GM18870 (cell line): ENCODE measurements around the gene TACC2.

Source experiments
- ATAC-seq: cut with Tn5 transposase; IDR thresholded peaks from one replicate; pipeline ENCODE4 v1.9.1; 2021; ENCODE audit warnings: moderate library complexity; ENCODE audit not compliant: unreplicated experiment

The TACC2 gene

DNA sequence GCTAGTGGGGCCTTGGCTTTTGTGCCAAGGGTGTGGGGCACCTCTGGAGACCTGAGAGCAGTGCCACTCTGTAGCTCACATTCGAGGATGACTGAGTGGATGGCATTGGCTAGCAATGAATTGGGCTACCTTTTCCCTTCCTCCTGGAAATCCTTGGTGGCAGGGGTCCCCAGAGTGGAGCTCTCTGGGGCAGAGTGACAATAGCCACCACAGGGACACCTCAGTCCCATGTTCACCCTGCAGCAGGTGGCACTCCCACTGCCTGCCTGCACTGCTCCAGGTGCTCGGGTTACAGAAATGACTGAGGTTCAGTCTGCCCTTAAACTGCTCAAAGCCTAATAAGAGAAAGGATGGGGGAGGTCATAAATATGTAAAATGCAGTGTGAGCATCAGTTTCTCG is 300.0 kb downstream of the TACC2 start:
- ATAC-seq: no peak

DNA sequence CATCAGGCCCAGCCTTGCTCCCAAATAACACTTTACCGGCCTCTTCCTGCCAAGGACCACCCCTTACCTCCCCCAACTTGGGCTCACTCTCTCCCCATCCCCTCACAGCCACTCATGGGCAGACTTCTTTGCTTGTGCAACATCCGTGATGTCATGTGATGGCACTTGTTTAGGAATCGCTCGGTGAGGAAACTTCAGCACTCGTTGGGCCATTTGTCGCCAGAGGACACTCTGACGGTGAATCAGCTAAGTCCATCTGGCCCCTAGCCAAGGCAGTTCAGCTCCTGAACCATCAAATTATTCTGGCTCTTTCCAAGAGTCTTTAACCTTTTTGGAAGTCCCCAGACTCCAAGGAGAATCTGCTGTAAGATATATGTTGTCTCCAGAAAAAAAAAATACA is 301.4 kb downstream of the TACC2 start:
- ATAC-seq: no peak

DNA sequence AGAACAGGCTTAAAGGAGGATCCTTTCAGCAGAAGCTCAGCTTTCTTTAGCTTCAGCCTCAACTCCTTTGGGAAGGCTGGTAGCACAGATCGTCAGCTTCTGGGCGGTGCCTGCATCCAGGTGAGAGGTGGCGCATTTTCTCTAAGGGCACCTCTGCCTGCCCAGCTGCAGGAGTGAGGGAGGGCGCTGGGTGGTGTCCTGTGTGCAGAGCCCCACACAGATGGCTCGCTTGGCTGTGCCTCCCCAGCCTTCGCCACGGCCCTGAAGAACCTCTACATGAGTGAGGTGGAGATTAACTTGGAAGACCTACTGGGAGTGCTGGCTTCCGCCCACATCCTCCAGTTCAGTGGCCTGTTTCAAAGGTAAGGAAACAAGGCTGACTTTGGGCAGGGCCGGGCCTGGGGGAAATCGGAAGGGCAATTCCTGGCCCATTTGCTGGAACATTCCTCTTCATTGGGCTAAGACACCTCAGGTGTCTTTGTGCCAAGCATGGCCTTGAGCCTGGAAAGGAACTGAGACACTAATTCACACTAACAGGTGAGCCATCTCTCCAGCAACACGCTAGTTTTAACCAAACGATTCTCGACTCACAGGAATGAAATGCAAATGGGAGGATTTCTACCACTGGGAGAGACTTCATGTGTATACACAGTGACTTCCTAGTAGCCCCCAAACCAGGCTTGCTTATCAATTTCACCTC is 302.0 kb downstream of the TACC2 start:
- no peak for ATAC-seq

DNA sequence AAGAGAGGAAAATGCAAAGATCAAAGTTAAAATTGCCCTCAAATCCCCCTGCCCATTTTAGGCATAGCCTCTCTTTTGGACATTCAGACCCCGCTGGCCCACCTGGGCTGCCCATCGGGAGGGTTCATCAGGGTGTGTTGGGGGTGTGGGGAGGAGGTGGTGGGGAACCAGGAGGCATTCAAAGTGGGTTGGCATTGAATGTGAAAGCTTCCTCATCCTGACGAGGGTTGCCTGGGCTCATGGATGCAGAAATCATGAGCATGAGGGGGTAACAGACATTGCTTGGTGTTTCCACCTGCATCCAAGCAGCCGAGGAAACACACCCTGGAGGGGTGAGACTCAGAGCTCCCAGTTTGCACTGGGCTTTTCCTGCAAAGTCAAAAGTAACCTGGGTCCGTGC is 302.8 kb downstream of the TACC2 start:
- no peak for ATAC-seq

DNA sequence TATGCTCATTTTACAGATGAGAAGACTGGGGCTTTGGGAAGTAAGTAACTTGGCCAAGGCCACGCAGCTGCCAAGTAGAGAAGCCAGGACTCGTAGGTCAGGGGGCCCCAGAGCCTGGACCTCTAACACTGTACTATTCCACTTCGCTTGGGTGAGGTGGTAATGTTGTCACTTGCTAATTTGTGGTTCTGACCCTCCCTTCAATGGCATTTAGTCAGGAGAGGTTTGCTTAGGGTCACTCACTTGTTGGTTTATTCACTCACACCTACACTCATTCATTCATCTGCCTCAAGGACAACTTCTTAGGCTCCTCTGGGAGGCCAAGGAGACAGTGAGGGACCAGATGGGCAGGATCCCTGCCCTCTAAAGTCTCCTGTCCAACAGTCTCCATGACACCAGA is 303.4 kb downstream of the TACC2 start:
- no peak for ATAC-seq

DNA sequence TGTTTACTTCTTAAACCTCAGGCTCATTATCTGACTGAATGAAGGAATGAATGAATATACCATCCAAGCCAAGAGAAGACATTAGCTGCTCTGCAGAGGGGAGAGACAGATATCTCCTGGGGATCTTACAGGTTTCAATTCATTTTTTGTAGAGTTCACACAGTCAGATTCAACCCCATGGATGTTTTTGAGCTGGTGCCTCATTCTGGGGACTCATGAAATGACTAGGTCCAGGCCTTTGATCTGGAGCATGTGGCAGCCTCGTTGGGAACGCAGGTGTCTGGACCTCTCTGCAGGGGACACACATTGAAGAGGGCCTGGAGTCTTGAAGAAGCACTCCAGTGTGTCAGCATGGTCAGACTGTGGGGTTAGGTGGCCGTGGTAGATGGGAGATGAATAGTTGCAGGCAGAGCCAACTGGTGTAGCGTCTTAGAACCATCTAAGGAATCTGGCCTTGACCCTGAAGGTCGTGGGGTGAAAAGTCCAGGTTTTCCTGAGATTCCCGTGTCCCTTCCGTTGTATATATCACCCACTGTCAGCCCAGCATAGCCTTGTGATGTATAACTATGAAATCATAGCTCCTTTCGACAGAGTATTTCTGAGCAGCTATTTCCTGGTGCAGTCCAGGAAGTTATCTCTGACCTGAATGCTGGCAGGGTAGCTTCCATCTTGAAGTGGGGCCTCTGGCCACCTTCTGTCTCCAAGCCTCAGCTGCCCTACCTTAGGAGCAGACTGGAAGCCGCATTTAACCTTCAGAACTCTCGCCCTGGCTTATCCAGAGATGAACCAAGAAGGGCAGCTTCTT is 304.4 kb downstream of the TACC2 start:
- no peak for ATAC-seq

DNA sequence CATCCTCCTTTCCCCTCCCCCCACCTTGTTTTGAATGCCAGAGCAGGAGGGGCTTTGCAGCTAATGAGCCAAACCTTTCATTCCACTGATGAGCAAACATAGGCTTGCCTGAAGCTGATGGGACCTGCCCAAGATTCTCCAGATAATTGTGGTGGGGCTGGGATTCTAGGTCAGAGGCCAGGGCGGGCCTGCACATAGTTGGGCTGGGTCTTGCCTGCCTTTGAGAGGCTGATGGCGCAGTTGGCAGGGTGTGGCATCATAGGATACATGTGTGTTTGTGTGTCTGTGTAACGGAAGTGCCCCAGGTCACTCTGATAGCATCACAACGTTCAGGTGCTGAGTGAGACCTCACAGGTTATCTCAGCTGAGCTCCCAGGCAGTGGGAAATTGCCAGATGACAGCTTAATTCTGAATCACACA is 305.0 kb downstream of the TACC2 start:
- ATAC-seq: no peak

DNA sequence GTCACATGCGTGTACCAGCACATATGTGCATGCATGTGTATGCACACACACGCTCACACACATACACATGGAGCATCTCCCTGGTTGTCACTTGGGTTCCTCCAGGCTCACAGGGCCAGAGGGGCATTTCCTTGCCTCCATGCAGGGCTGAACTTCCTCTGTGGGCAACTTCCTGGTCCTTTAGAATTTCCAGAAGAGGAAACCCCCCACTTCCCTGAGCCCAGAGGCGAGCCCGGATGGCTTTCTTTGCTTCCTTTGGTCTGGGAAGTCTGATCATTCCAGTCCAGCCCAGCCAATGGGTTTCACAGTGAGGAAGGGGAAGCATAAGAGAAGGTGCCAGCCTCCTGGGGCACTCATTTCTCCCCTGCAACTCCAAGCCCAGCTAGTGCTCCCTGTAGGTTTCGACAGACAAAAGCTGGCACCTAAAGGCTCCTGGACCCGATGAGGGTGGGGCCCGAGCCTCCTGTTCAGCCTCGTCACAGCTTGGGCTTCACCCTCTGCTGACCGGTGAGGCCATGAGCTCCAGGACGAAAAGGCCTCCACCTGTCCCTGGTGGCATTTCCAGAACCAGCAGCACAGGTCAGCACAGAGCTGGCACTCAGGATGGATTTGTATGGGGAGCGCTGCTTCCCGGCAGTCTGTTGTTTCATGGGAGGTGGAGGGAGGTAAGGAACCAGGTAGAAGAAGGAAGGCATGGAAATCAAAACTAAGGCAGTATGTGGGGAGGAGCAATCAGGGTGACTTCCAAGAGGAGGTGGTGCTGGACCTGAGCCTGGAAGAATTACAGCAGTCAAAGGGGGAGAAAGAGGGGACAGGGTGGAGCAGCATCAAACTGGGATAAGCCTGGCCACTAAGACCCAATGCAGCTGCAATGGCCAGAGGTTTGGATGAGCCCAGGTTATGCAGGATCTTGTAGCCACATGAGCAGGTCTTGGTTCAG is 305.8 kb downstream of the TACC2 start:
- no peak for ATAC-seq

DNA sequence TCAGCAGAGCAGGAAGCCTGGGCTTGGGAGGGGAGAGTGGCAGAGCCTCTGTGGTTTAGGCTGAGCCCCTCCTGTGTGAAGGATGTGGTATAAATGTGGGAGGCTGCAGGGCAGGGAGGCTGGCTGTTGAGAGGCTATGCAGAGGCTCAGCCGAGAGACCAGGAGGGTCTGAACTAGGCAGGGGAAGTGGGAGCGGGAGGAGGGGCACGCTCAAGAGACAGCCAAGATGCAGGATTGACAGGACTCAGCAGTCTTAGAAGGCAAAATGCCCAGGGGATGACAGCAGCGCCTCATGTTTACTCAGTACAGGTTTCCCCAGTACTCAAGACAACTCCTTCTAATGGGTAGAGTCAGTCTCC is 306.5 kb downstream of the TACC2 start:
- no peak for ATAC-seq

DNA sequence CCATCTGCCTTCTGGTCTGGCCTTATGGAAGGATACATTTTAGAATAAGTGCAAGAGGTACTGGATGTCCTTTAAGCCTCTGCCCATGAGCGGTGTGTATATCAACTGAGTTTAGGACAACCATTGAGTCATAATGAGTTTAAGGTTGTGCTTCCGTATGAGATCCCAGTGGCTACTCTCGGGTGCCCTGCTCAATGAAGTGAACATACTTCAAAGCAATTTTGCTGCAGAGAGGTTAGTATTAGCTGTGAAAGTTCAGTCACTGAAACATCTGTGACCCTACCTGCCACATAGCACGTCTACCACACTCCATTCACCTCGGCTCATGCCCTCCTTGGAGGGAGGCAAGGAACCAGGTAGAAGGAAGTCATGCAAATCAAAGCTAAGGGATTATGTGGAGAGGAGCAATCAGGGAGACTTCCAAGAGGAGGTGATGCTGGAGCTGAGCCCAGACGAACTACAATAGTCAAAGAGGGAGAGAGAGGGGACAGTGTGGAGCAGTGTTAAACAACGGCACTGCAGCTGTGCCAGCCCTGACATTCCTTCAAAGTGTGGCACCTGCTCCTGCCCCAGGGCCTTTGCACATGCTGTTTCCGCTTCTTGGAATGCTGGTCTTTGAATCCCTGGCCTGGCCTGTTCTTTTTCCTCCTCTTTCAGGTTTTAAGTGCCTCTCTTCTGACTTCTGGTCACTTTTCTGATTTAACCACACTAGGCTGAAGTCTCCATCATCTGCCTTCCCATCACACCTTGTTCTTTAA is 307.6 kb downstream of the TACC2 start:
- no peak for ATAC-seq

DNA sequence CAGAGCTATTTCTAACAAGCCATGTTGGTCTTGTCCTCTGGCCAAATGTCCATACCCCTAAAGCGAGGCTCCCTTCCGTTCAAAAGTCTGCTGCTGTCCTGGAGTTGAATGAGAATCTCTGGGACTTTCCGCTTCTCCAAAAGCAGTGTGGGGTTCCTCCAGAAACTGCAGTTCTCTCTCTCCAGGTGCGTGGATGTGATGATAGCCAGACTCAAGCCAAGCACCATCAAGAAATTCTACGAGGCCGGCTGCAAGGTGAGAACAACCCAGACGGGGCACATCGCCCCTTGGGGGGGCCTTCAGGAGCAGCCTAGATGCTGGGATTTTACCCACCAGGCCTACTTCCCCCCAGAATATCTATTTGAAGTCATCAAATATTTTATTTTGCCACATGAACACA is 308.6 kb downstream of the TACC2 start:
- no peak for ATAC-seq

DNA sequence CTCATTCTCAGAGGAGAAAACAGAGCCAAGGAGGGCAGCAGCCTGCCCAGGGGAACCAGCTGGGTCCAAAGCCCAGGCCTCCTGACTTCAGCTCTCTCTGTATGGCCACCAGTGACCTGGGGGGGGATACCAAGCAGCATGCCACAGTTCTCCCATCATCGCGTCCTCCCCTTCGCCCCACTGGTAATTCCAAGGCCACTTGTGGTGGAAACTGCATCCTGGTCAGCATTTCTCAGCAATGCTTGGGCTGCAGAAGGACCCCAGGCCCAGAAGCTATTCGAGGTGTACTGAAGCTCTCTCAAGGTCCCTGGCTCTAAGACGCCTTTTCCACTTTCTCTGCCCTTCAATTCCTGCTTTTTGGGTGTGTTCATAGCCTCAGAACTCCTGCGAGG is 309.2 kb downstream of the TACC2 start:
- no peak for ATAC-seq

DNA sequence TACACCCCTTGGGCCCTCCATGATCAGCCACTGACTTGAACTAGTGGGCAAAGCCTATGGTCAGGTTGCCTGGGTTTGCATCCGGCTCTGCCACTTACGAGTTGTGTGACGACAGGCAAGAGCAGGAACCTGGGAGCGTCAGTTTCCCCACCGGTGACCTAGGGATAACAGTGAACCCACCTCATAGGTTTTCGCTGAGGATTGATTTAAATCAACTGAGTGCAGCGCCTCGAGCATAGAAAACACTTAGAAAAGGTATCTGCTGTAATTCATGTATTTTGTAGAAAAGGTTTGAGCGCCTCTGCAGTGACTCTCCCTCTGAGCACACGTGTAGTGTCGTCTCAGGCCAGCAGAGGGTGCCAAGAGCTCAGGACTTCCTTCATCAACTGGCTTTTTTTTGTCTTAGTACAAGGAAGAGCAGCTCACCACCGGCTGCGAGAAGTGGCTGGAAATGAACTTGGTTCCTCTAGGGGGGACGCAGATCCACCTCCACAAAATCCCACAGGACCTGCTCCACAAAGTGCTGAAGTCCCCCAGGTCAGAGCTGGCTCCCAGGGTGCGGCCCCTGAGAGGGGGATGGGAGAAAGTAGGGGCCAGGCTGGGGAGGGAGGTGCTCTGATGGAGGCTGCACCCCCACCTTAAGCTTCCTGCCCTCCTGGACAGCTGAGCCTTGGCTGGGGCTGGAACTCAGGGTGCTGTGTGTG is 309.8 kb downstream of the TACC2 start:
- ATAC-seq: no peak

DNA sequence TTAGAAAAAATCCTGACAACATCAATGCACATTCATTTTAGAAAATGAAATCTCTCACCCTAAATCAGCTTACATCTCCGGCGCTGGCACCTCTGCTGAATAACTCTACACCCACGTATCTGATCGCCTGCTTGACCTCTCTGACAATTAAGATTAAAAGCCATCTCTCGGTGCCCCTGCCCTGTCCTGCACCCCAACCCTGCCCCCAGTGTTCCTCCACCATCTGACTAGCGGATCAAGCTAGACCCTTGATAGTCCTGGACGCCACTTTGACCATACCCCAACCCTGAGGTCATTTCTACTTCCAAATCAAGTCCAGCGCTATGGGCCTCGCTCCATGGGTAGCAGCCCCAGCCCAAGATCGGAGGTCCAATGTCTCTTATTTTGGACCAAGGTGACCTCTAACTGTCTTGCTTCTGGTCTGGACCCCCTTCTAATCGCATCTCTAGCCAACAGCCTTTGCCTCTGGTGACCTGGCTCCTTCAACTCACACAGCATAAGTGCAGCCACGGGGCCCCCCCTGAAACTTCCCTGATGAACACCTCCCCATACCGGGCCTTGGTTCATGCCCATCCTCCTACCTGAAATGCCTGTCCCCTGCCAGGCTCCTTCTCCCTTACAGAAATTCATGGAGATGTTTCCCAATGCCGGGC is 310.6 kb downstream of the TACC2 start:
- no peak for ATAC-seq

DNA sequence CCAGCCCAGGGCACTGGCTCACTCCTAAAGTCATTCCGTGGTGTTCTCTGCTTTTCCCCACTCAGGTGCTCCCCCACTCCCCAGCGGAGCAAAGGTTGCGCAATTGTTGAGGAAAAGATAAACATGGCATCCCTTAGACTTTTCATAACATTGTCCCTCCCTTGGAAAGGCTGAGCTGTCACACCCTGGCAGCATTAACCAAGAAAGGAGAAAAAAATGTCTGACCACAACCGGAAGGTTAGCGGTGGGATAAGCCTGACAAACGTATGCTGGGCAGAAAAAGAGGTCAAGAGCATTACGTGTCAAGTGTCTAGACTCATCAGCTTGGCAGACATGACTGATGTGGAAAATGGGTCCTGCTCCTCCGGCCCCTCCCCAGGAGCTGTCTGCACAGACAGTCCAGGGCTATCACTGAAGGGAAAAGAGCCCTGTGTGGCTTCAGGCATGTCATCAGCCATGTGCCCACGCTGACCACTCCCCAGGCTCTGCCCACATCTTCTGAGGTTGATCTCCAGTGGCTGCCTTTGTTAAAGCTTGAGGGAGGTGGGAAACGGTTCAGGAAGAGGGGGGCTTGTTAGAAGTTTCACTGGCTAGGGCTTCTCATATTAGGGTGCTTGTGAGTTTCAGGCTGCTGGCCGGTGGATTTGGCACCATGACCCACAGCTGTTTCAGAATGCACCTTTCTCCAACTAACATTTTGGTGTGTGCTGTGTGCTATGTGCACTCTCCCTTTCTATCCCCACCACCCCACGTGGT is 312.3 kb downstream of the TACC2 start:
- ATAC-seq: no peak

DNA sequence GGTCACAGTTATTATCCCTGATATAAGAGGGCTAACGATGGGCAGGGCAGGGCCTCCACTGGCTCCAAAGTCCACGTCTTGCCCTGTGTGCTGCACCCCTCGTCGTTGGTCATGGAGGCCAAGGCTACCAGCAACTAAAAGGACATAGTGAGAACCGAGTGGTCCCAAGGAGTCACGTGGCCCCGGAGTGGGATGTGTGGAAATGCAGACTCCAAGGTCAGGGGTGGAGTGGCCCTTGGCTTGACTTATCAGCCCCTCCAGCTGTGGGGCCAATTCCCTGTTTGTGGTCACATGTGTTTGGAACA is 312.8 kb downstream of the TACC2 start:
- ATAC-seq: no peak

DNA sequence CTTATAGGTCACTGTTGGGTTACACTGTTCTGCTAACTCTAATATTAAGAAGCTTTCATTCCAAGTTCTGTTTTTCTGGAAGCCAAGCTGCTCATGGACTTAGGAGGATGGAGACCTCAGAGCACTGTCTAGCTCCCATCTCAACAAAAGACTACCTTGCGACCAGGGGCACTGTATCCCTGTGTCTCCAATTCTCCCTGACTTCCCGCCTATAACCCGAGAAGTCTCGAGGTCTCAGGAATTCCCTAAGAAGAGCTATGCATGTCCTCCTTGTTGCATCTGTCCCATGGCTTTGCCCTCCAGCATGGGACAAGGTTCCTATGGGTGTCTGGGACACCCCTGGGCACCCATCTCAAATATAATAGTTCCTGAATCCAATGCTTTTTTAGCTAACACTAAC is 313.4 kb downstream of the TACC2 start:
- ATAC-seq: no peak

DNA sequence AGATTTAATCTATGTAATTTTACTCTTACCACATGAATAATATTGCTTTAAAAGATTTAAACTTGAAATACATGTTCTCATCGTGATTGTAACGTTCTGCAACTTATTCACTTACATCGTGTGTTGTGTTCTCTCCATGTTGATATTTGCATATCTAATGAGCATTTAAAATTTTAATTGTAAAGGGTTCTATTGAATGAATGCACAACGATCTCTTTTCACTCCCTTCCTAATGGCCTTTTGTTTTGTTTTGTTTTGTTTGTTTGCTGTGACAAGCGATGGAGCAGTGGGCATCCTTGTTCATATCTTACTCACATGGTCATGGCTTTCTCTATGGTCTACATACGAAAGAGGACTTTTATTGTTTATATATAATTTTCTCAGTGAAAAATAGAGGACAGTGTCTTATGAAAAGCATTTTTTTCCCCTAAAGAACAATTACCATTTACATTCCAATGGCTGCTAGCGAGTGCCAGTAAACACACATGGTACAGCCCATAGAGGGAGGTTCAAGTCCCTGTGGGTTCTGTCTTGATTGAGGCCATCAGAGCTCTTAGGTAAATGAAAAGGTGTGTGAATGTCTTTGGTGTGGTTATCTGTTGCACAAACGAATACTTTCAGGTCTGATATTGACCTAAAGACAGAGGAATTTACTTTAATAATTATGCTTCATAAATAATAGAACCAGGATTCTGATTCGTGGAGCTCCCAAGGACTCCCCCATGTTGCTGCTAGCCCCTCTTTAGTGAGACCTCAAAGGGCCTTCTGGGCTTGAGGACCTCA is 314.5 kb downstream of the TACC2 start:
- ATAC-seq: no peak
